HG03354 (cell line): ENCODE results near the gene RBL1.
"Not testable (repeated sequence)": the region's sequence is repeated elsewhere in the genome, so short reads cannot be mapped to it uniquely, and the experiment has no call there.

Experiments
- ATAC-seq: cut with Tn5 transposase; IDR thresholded peaks from one replicate; pipeline ENCODE4 v1.9.1; 2021; ENCODE audit warnings: mild to moderate bottlenecking; ENCODE audit not compliant: unreplicated experiment, poor library complexity, severe bottlenecking

RBL1 gene

GRCh38 chr20:37075932-37076685, 19.7 kb downstream of the RBL1 start:
- ATAC-seq, result no peak

GRCh38 chr20:37072293-37073196, 23.3 kb downstream of the RBL1 start:
- ATAC-seq, result no peak

- no peak for ATAC-seq
These were observed 24.3 kb downstream of the RBL1 start for GRCh38 chr20:37071481-37071911.

- ATAC-seq, result not testable (repeated sequence)
These were observed 26.2 kb downstream of the RBL1 start for GRCh38 chr20:37069563-37069962.

- ATAC-seq, result no peak
These were observed 29.6 kb downstream of the RBL1 start for GRCh38 chr20:37066168-37066567.

GRCh38 chr20:37055276-37055675, 40.5 kb downstream of the RBL1 start:
- no peak for ATAC-seq

GRCh38 chr20:37053230-37053950, 42.4 kb downstream of the RBL1 start:
- no peak for ATAC-seq

GRCh38 chr20:37042986-37043972, 52.5 kb downstream of the RBL1 start:
- peak; percentile 61 for ATAC-seq

- ATAC-seq, result not testable (repeated sequence)
These were observed 56.4 kb downstream of the RBL1 start for GRCh38 chr20:37039366-37039765.

- no peak for ATAC-seq
These were observed 63.7 kb downstream of the RBL1 start for GRCh38 chr20:37032077-37032476.

GRCh38 chr20:37020636-37021035, 75.2 kb downstream of the RBL1 start:
- ATAC-seq, result no peak

GRCh38 chr20:37012631-37013030, 83.2 kb downstream of the RBL1 start:
- not testable (repeated sequence) for ATAC-seq

GRCh38 chr20:37011858-37012257, 83.9 kb downstream of the RBL1 start:
- not testable (repeated sequence) for ATAC-seq

- no peak for ATAC-seq
These were observed 84.7 kb downstream of the RBL1 start for GRCh38 chr20:37011147-37011546.

GRCh38 chr20:37007898-37008649, 87.7 kb downstream of the RBL1 start:
- ATAC-seq, result no peak

GRCh38 chr20:37005062-37005942, 90.5 kb downstream of the RBL1 start:
- ATAC-seq, result not testable (repeated sequence)

GRCh38 chr20:37001634-37002033, 94.2 kb downstream of the RBL1 start:
- not testable (repeated sequence) for ATAC-seq
